ENCODE results near the gene TMEM196. TPM values are rescaled to one million over a fixed set of nuclear protein-coding genes. Genes with fewer than 3 reads are reported as not detected.

Gene TMEM196
- total and polyA plus RNA-seq, 2 experiments from 2014 or later: not detected

GRCh38 chr7:19798986-19799385 lies 25.6 kb upstream of the TMEM196 start:
- no peak for DNase-seq (ENCODE audit: low read depth in 1 of 2, low spot score in 1 of 2)
- TF ChIP-seq CTCF (IDR thresholded peaks at IDR 0.05; ENCODE audit: low read depth, low read length): no peak
- no peaks in the 10 kb centered on the region for H3K4me1 ChIP-seq (ENCODE audit: low read depth)
- H3K27ac ChIP-seq: no peak overlapping the region
- no peaks in the 10 kb centered on the region for H3K27me3 ChIP-seq
- H3K9me3 ChIP-seq (ENCODE audit: low read depth): no peaks in the 10 kb centered on the region
- no peaks in the 10 kb centered on the region for H3K36me3 ChIP-seq
- H3K4me3 ChIP-seq: no peak overlapping the region

GRCh38 chr7:19783541-19783940 lies 10.1 kb upstream of the TMEM196 start:
- Histone ChIP-seq H3K9me3 (ENCODE audit: low read depth) (no peaks in the 10 kb centered on the region), H3K27ac (no peak overlapping the region), H3K27me3 (no peaks in the 10 kb centered on the region), H3K4me1 (ENCODE audit: low read depth) (no peaks in the 10 kb centered on the region), H3K36me3 (no peaks in the 10 kb centered on the region), H3K4me3 (no peak overlapping the region)
- TF ChIP-seq CTCF (IDR thresholded peaks at IDR 0.05; ENCODE audit: low read depth, low read length): no peak
- DNase-seq (ENCODE audit: low read depth in 1 of 2, low spot score in 1 of 2): no peak

GRCh38 chr7:19776981-19777380 lies 3.6 kb upstream of the TMEM196 start:
- H3K4me1 ChIP-seq (ENCODE audit: low read depth): no peaks in the 10 kb centered on the region
- H3K27ac ChIP-seq: no peak overlapping the region
- no peak overlapping the region for H3K4me3 ChIP-seq
- H3K36me3 ChIP-seq: no peaks in the 10 kb centered on the region
- no peak for DNase-seq (ENCODE audit: low read depth in 1 of 2, low spot score in 1 of 2)
- H3K27me3 ChIP-seq: peaks cover 24% of the 10 kb centered on the region
- no peaks in the 10 kb centered on the region for H3K9me3 ChIP-seq (ENCODE audit: low read depth)
- TF ChIP-seq CTCF (IDR thresholded peaks at IDR 0.05; ENCODE audit: low read depth, low read length): no peak

GRCh38 chr7:19775578-19775977 lies 2.2 kb upstream of the TMEM196 start:
- H3K27me3 ChIP-seq: peaks cover 38% of the 10 kb centered on the region
- DNase-seq (ENCODE audit: low read depth in 1 of 2, low spot score in 1 of 2): no peak
- TF ChIP-seq CTCF (IDR thresholded peaks at IDR 0.05; ENCODE audit: low read depth, low read length): no peak

GRCh38 chr7:19772306-19772705 lies 1.1 kb downstream of the TMEM196 start:
- H3K27me3 ChIP-seq: peaks cover 48% of the 10 kb centered on the region
- H3K36me3 ChIP-seq: no peaks in the 10 kb centered on the region
- no peak overlapping the region for H3K27ac ChIP-seq
- peak in 1 of 2 donors; percentile 1 for DNase-seq (ENCODE audit: low read depth in 1 of 2, low spot score in 1 of 2)
- H3K4me3 ChIP-seq: no peak overlapping the region
- no peaks in the 10 kb centered on the region for H3K4me1 ChIP-seq (ENCODE audit: low read depth)
- no peaks in the 10 kb centered on the region for H3K9me3 ChIP-seq (ENCODE audit: low read depth)
- no peak for TF ChIP-seq CTCF (IDR thresholded peaks at IDR 0.05; ENCODE audit: low read depth, low read length)

More at GRCh38 chr7:19775578-19775977, 2.2 kb upstream of the TMEM196 start:
- no peaks in the 10 kb centered on the region for H3K9me3 ChIP-seq (ENCODE audit: low read depth)
- no peak overlapping the region for H3K4me3 ChIP-seq
- no peaks in the 10 kb centered on the region for H3K4me1 ChIP-seq (ENCODE audit: low read depth)
- H3K27ac ChIP-seq: no peak overlapping the region
- no peaks in the 10 kb centered on the region for H3K36me3 ChIP-seq

- no peak for TF ChIP-seq CTCF (IDR thresholded peaks at IDR 0.05; ENCODE audit: low read depth, low read length)
- Histone ChIP-seq H3K27me3 (no peaks in the 10 kb centered on the region), H3K9me3 (ENCODE audit: low read depth) (no peaks in the 10 kb centered on the region), H3K4me1 (ENCODE audit: low read depth) (no peaks in the 10 kb centered on the region), H3K4me3 (no peak overlapping the region), H3K36me3 (no peaks in the 10 kb centered on the region), H3K27ac (no peak overlapping the region)
- DNase-seq (ENCODE audit: low read depth in 1 of 2, low spot score in 1 of 2): peak in 1 of 2 donors; percentile 19
Measured at GRCh38 chr7:19762631-19763030, 10.8 kb downstream of the TMEM196 start.
